Heart right ventricle (tissue), 16 donors: ENCODE data around the gene MX2. TPM values are rescaled to one million over a fixed set of nuclear protein-coding genes. Genes with fewer than 3 reads are reported as not detected.
"Not testable (repeated sequence)": the region's sequence is repeated elsewhere in the genome, so short reads cannot be mapped to it uniquely, and the experiment has no call there.

Experiments
- ATAC-seq, 8 donors: fragments of 200-7000 bp; cut with Tn5 transposase; one replicate each; pipeline ENCODE4 v1.9.1; 2020; ENCODE audit warnings: mild to moderate bottlenecking in 8 of 8, moderate library complexity in 8 of 8, moderate number of reproducible peaks in 1 of 8
- DNase-seq, 2 donors: peaks; one replicate each; pipeline ENCODE4 v3.0.0-alpha.2; 2020
- H3K27ac ChIP-seq, 10 donors: fragments of 200-600 bp; sonication (generic) in 2 of 10; one replicate each; pipeline versions ENCODE4 v1.5.0 to v1.8.0; 2020 to 2022; ENCODE audit warnings: mild to moderate bottlenecking in 3 of 10
- H3K27me3 ChIP-seq, 7 donors: fragments of 200-600 bp; one replicate each; pipeline ENCODE4 v1.8.0; 2021 to 2022; ENCODE audit warnings: mild to moderate bottlenecking in 2 of 7
- H3K36me3 ChIP-seq, 9 donors: fragments of 200-600 bp; sonication (generic) in 1 of 9; one replicate each; pipeline versions ENCODE4 v1.5.0 to v1.8.0; 2020 to 2022; ENCODE audit warnings: mild to moderate bottlenecking in 2 of 9
- H3K4me1 ChIP-seq, 9 donors: fragments of 200-600 bp; sonication (generic) in 1 of 9; one replicate each; pipeline versions ENCODE4 v1.5.0 to v1.8.0; 2020 to 2022; ENCODE audit warnings: mild to moderate bottlenecking in 4 of 9
- H3K4me3 ChIP-seq, 10 donors: fragments of 200-600 bp; sonication (generic) in 2 of 10; one replicate each; pipeline versions ENCODE4 v1.5.0 to v1.8.0; 2020 to 2022; ENCODE audit warnings: mild to moderate bottlenecking in 7 of 10, moderate library complexity in 2 of 10
- H3K9me3 ChIP-seq, 11 donors: fragments of 200-600 bp in 10 of 11; sonication (generic) in 2 of 11; one replicate each; pipeline versions ENCODE4 v1.5.0 to v1.8.0; 2013 to 2022; ENCODE audit warnings: mild to moderate bottlenecking in 2 of 11, control low read depth in 1 of 11, moderate library complexity in 1 of 11
- CTCF ChIP-seq, 9 donors: fragments of 200-600 bp; sonication (generic) in 2 of 9; IDR thresholded peaks; one replicate each; pipeline versions ENCODE4 v1.5.0 to v1.8.0; 2021 to 2022; ENCODE audit warnings: antibody characterized with exemption in 9 of 9, mild to moderate bottlenecking in 5 of 9, moderate library complexity in 1 of 9
- WGBS, 2 donors: extraction: QIAGEN DNeasy Blood & Tissue Kit; methylation state at CpG; one replicate each; pipeline ENCODE4 v1.1.7; 2013; ENCODE audit warnings: inconsistent platforms in 1 of 2; 5-methylcytosine and 5-hydroxymethylcytosine counted together
- intact Hi-C, 10 donors: fragments of 100-400 bp; cut with DNase I; formaldehyde crosslinking; loops; one replicate each; pipeline versions ENCODE4 v1.11.1 to v1.14.2; 2022
- long read RNA-seq, 3 donors: library from polyadenylated mRNA; unstranded; transcript quantifications; one replicate each; pipeline ENCODE4 v2.0.0, GENCODE V29; 2020 to 2021
- polyA plus RNA-seq, 2 donors: library from polyadenylated mRNA; stranded (reverse); fragments of 200-250 nt; gene quantifications; one replicate each; pipeline ENCODE4 v1.2.3, GENCODE V29; 2013
- total RNA-seq, 10 donors: library from RNA; stranded (reverse); fragmentation: NEBNext Ultra II Directional in 3 of 10; extraction: Animal tissue kit (Norgen Biotek cat#: 25700) in 3 of 10; gene quantifications; one replicate each; pipeline versions ENCODE4 v1.2.1 to v1.2.4, GENCODE V29; 2021 to 2023
- donor health status: Arrhythmogenic right ventricular cardiomyopathy.
- donor health status: ischemic (EF 13 %, LVEDD 7.1; RV severe dilation, severe dysfunction).
- donor health status: healthy with polysubstance abuse.
- donor health status: DM: no; HTN: yes; CAD: no.
- donor health status: DM: no; HTN: no; CAD: no.
- donor health status: ischemic (EF 25% LVEDD 6.9; RV normal size, moderate dysfunction).
- donor health status: ischemic (EF 25% LVEDD 5.7; RV mildly dilated, moderate dysfunction).
- donor health status: healthy.
- donor health status: DM: yes; HTN: yes; CAD: no.
- donor health status: Ischemic cardiomyopathy.
- donor health status: ischemic (EF 35%, LVEDD 5.7; RV mildly dilated, moderate dysfunction).
- donor health status: nonischemic (EF 11% LVEDD 7.7; RV severe dilation, severe dysfunction).
- donor health status: DM: yes; HTN: yes; CAD: no.
- donor health status: PGD.
- donor health status: ischemic (EF 29% LVEDD 5.4; RV normal size, mild dysfunction).
- donor health status: nonischemic (EF 23%, LVEDD 6.1; RV moderate dilation, normal function).

Gene MX2, protein sequence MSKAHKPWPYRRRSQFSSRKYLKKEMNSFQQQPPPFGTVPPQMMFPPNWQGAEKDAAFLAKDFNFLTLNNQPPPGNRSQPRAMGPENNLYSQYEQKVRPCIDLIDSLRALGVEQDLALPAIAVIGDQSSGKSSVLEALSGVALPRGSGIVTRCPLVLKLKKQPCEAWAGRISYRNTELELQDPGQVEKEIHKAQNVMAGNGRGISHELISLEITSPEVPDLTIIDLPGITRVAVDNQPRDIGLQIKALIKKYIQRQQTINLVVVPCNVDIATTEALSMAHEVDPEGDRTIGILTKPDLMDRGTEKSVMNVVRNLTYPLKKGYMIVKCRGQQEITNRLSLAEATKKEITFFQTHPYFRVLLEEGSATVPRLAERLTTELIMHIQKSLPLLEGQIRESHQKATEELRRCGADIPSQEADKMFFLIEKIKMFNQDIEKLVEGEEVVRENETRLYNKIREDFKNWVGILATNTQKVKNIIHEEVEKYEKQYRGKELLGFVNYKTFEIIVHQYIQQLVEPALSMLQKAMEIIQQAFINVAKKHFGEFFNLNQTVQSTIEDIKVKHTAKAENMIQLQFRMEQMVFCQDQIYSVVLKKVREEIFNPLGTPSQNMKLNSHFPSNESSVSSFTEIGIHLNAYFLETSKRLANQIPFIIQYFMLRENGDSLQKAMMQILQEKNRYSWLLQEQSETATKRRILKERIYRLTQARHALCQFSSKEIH
- total RNA-seq = 10 to 100 TPM in 3 of 10 donors, 1 to 10 TPM in 7; 3.9 to 22.9 (median 7.3) TPM
- polyA plus RNA-seq = 1 to 10 TPM; 3.0 to 7.2 TPM
- long read RNA-seq, donor 1, partial matches to known transcripts = 1 of 4 reads
- long read RNA-seq, donor 1, other reads (novel, unspliced or antisense) = 1 of 4 reads
- long read RNA-seq, donor 2, partial matches to known transcripts = 0 of 5 reads
- long read RNA-seq, donor 2, other reads (novel, unspliced or antisense) = 1 of 5 reads
- long read RNA-seq, donor 3, transcript MX2-201 (14 exons, 3,042 nt) = major isoform, 10 of 19 reads
- long read RNA-seq, donor 3, partial matches to known transcripts = 7 of 19 reads
- long read RNA-seq, donor 3, other reads (novel, unspliced or antisense) = 2 of 19 reads

- Histone ChIP-seq H3K36me3 (peaks cover 0 to 29% (median 0%) of the 10 kb centered on the region in 9 donors), H3K4me3 (peak within 1 kb of the TSS; percentile 13 to 65 (median 59)), H3K27ac (peak within 1 kb of the TSS; percentile 88 to 96 (median 94)), H3K9me3 (no peaks in the 10 kb centered on the region), H3K27me3 (peaks cover 0 to 5% (median 0%) of the 10 kb centered on the region in 7 donors), H3K4me1 (peaks cover 0 to 50% (median 18%) of the 10 kb centered on the region in 9 donors)
- ATAC-seq (peak; percentile 80 to 95 (median 89)), DNase-seq (peak; percentile 69 to 85)
- intact Hi-C loops = loop anchor here in 3 of 10 donors (10.0 kb wide), 1 partner anchor 63 kb away; the partner anchor contains the start of gene MX1 (in 3 of the 3)
- 31 to 37% methylated on average over 24 of the region's 24 CpGs for WGBS, 2 donors
- no peak for TF ChIP-seq CTCF (IDR thresholded peaks at IDR 0.05)
These were observed at the start of gene MX2 for GRCh38 chr21:41361786-41362604. MX2 (plus strand) TSS chr21:41362027; CDS start chr21:41376907, 14,880 bp downstream.

GRCh38 chr21:41313285-41314164 is 48.3 kb upstream of the MX2 start:
- intact Hi-C loops, ATAC-seq: not testable (repeated sequence)
- 93 to 97% methylated on average over 4 to 5 of the region's 8 CpGs for WGBS, 2 donors

DNA sequence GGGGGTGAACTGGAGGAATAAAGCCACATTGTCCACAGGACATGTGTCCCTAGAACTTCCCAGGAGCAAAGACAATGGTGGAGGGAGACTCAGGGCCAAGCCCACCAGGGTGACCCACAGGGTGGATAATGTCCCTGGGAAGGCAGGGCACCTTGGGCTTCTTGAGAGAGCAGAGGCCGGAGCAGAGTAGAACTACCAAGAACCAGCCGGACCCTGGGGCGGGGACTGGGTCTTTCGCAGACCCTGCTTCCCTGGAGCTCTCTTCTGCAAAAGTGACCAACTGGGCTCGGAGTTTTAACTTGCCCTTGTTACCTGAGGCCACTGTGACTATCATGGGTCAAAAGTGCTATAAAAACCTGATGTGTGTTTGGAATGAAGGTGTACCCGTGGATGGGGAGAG is 46.1 kb upstream of the MX2 start:
- Histone ChIP-seq H3K27ac (no peak overlapping the region), H3K36me3 (no peaks in the 10 kb centered on the region), H3K4me3 (no peak overlapping the region), H3K4me1 (peaks cover 3 to 13% (median 10%) of the 10 kb centered on the region in 9 donors), H3K27me3 (peaks cover 17 to 58% (median 44%) of the 10 kb centered on the region in 7 donors), H3K9me3 (no peaks in the 10 kb centered on the region)
- no peak for DNase-seq
- TF ChIP-seq CTCF (IDR thresholded peaks at IDR 0.05) = no peak
- ATAC-seq = no peak
- WGBS, 2 donors = 94 to 97% methylated on average over 6 of the region's 6 CpGs
- intact Hi-C loops = no loop called here

More at GRCh38 chr21:41313285-41314164, 48.3 kb upstream of the MX2 start:
- not testable (repeated sequence) for H3K36me3 ChIP-seq, H3K27ac ChIP-seq, H3K4me3 ChIP-seq, DNase-seq, H3K9me3 ChIP-seq
- peaks cover 3 to 13% (median 10%) of the 10 kb centered on the region in 9 donors for H3K4me1 ChIP-seq
- H3K27me3 ChIP-seq = peaks cover 17 to 70% (median 58%) of the 10 kb centered on the region in 7 donors
